Right lobe of liver (tissue), 4 donors: ENCODE data around the gene C13orf46.

Source experiments
- POLR2A ChIP-seq: fragments of 450-650 bp; IDR thresholded peaks from one replicate; pipeline ENCODE4 v1.6.1; 2017; ENCODE audit warnings: antibody characterized with exemption, mild to moderate bottlenecking
- TF ChIP-seq, protein P1 (sequence below), 4 donors: fragments of 200-600 bp in 3 of 4; fragments of 450-650 bp in 1 of 4; IDR thresholded peaks; one replicate each; pipeline versions ENCODE4 v1.5.1 to v1.8.0; 2016 to 2022; ENCODE audit warnings: antibody characterized with exemption in 4 of 4, mild to moderate bottlenecking in 2 of 4
- donor health status: DM: no; HTN: no; CAD: no.
- donor health status: DM: no; HTN: no; CAD: no.
- donor health status: DM: no; HTN: yes; CAD: no.

DNA sequence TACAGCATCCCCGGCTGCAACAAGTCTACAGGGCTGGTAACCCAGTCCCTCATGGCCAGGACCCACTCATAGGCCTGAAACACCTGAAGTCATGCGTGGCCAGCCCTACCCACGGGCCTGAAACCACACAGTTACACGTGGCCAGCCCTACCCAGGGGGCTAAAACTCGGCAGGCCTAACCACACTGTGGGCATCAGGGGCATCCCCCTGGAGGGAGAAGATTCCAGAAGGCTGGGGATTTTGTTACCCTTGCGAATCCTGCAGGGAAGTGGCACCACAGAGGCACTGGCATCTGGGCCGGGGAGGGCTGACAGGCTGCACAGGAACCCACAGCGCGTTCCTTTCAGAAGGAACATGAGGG, 48.4 kb upstream of the C13orf46 start:
- TF ChIP-seq, protein P1, sequence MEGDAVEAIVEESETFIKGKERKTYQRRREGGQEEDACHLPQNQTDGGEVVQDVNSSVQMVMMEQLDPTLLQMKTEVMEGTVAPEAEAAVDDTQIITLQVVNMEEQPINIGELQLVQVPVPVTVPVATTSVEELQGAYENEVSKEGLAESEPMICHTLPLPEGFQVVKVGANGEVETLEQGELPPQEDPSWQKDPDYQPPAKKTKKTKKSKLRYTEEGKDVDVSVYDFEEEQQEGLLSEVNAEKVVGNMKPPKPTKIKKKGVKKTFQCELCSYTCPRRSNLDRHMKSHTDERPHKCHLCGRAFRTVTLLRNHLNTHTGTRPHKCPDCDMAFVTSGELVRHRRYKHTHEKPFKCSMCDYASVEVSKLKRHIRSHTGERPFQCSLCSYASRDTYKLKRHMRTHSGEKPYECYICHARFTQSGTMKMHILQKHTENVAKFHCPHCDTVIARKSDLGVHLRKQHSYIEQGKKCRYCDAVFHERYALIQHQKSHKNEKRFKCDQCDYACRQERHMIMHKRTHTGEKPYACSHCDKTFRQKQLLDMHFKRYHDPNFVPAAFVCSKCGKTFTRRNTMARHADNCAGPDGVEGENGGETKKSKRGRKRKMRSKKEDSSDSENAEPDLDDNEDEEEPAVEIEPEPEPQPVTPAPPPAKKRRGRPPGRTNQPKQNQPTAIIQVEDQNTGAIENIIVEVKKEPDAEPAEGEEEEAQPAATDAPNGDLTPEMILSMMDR (IDR thresholded peaks at IDR 0.05): no peak
- no peak for TF ChIP-seq POLR2A
